NCI-H748 (cell line): ENCODE measurements around the gene NCOA6.
"Not testable (repeated sequence)": the region's sequence is repeated elsewhere in the genome, so short reads cannot be mapped to it uniquely, and the experiment has no call there.

Source experiments
- DNase-seq: peaks from one replicate; lab custom pipeline; 2025; ENCODE audit not compliant: unreplicated experiment; lab: John Stamatoyannopoulos, UW

NCOA6 gene

DNA sequence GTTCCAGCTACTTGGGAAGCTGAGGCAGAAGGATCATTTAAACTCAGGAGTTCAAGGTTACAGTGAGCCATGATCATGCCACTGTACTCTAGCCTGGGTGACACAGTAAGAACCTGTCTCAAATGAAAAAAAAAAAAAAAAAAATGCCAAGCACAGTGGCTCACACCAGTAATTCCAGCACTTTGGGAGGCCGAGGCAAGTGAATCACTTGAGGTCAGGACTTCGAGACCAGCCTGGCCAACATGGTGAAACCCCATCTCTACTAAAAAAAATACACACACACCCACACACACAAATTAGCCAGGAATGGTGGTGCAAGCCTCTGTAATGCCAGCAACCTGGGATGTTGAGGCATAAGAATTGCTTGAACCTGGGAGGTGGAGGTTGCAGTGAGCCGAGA lies 102.9 kb downstream of the NCOA6 start:
- DNase-seq: not testable (repeated sequence)

DNA sequence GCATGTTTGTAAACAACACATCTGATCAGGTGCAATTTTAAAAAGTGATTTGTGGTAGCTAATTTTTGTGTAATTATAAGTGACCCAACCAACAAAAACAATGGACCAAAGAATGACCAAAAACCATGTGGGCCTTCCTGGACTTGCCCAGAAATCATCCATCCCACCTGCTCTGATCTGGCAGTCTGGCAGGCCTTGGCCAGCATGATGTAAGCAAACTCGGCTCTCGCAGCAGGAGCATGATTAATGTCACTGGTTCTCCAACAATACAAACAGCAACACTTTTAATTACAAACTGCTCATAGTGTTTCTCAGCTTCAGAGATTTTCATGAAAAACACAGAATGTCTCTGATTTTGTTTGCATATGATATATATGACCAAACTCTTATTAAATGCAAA lies 105.2 kb downstream of the NCOA6 start:
- DNase-seq: no peak

DNA sequence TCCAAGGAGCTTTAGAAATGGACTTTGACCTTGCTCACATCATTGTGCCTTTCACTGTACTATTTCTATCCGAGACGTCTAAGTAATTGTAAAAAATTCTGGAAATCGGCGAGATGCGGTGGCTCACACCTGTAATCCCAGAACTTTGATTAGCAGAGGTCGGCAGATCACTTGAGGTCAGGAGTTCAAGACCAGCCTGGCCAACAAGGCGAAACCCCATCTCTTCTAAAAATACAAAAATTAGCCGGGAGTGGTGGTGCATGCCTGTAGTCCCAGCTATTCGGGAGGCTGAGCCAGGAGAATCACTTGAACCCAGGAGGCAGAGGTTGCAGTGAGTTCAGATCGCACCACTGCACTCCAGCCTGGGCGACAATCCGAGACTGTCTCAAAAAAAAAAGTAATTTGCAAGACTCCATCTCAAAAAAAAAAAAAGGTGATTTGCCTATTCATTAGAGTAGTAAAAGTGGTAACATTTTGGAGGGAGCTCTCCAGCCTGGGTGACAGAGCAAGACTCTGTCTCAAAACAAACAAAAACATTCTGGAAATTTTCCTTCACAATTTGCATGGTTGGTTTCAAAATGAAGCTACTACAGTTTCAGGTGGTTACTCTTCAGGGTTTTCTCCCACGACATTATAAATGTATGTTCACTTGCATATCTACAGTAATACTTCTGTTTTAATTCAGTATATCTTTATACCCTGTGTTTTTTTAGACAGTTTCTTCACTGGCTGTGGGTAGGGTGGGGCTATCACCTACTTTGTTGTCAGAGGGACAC lies 106.0 kb downstream of the NCOA6 start:
- DNase-seq: not testable (repeated sequence)

DNA sequence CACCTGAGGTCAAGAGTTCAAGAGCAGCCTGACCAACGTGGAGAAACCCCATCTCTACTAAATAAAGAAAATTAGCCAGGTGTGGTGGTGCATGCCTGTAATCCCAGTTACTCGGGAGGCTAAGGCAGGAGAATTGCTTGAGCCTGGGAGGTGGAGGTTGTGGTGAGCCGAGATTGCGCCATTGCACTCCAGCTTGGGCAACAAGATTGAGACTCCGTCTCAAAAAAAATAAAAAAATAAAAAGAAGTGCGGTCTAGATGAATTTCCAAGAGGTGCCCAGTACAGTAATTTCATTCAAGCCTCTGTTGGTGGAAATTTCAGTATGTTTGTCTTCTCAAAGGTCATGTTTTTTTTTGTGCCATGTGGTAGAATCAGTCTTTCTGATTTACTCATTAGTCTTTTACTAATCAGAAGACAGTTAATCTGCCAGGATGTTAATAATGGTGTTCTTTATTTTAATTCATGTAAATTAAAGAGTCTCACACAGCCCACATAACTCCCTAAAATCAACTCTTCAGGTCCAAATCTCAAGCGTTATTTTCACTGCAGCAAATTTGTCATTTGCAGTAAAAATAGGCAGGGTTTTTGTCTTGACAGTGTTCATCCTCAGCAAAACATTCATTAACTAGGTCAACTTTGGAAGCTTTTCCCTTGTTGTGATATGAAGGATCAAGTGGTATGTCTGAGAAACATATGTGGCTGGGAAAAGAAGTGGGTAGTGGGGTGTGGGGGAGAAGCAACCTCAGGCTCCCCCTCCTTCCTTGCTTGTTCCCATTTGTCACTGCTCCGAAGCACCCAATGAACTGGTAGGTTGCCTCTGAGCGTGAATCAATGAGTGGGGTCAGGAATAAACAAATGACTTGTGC lies 108.0 kb downstream of the NCOA6 start:
- no peak for DNase-seq

DNA sequence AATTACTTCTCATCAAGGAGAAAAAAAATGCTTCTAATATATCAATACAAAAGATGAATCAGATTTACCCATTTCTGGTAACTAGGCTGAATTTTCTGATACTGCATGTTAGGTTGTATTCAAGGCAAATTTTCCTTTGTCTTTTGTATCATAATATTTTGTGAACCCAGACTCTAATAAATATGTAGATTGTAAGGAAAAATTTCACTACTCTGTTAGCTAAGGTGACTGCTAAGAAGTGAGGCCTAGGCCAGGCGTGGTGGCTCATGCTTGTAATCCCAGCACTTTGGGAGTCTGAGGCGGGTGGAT lies 108.6 kb downstream of the NCOA6 start:
- DNase-seq: no peak

DNA sequence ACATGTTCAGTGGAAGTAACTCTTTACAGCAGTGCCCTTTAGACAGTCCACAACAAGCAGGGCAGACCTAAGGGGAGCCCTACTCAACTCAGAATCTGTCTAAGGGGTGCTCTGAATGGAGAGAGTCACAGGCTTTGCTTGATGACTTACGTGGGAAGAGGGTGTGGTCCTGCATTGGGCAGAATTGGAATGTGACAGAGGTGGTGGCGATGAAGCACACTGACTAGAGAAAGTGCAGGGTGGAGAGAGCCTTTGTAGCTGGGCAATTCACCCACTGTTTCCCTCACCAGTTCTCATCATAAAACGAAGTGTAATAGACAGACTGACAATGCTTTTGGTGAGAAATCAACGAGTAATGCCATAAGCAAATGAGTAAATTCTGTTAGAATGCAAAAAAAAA lies 110.1 kb downstream of the NCOA6 start:
- DNase-seq: no peak

DNA sequence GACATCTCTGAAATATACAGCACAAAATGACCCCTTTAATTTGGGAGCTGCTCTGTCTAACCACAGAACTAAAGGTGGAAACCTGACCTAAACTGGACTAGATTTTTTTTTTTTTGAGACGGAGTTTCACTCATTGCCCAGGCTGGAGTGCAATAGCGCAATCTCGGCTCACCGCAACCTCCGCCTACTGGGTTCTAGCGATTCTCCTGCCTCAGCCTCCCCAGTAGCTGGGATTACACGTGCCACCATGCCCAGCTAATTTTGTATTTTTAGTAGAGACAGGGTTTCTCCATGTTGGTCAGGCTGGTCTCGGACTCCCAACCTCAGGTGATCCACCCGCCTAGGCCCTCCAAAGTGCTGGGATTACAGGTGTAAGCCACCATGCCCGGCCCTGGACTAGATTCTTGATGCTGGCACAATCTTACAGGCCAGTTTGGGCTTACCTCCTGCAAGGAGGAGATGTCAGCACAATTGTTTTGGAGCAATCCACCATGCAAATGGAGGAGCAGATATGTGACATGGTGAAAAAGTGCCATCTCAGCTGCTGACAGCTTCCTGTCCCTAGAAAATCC lies 111.4 kb downstream of the NCOA6 start:
- not testable (repeated sequence) for DNase-seq

DNA sequence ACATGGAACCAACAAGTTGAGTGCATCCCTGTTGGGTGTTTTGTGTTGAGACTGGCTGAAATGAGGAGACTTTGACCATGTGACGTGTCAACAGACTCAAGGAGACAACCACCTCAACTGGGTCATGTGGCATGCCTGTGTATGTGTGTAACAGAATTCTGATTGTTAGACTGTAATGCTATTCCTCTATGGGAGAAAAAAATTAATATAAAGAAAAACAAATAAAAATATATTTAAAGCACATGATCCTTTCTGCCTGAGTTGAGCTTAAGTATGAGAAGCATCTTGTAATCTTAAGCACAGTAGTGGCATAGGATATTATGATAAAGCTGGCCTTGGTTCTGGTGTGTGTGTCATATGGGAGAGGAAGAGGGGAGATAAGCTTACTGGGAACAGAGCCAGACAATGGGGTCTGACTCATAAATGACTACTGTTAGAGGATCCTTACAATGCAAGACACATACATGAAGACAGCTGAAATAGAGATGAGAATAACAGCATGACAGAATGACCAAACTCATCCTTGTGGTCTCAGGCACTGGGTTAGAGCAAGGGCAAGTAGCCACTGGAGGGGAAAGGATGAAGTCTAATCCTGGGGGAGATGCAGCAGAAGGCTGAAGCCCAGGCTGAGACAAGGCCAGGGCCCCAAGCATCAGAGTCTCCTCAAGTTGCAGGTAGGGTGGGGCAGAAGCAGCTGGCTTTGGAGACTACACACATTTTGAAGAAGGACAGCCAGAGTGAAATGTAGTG lies 112.1 kb downstream of the NCOA6 start:
- DNase-seq: no peak

DNA sequence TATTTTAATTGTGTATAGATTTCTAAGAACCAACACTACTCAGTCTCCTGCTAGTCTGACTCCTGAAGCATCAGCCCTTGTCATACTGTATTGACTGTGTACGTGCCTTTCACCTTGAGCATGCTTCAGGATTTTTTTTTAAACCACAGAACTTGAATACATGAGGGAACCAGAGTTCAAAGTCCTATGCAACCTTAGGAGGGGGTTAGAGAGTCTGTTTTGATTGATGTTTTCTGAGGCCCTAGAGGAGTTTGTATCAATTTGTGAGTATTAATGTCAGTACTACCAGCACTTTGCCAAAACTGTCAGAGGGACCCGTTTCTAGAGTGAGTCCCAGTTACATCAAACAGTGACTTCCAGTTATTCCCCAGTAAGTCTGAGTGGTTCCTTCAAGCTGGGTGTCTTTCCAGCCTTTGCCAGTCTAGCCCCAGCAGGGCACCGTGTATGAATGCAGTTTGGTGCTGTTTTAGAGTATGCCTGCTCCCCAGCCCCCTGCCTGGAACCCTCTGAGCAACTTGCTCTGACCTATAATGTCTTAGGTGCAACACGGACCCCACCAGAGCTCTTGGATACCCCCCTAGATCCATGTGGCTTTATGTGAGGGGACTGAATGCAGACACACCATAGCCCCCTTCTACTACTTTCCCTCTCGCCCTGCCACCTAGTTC lies 112.8 kb downstream of the NCOA6 start:
- no peak for DNase-seq

DNA sequence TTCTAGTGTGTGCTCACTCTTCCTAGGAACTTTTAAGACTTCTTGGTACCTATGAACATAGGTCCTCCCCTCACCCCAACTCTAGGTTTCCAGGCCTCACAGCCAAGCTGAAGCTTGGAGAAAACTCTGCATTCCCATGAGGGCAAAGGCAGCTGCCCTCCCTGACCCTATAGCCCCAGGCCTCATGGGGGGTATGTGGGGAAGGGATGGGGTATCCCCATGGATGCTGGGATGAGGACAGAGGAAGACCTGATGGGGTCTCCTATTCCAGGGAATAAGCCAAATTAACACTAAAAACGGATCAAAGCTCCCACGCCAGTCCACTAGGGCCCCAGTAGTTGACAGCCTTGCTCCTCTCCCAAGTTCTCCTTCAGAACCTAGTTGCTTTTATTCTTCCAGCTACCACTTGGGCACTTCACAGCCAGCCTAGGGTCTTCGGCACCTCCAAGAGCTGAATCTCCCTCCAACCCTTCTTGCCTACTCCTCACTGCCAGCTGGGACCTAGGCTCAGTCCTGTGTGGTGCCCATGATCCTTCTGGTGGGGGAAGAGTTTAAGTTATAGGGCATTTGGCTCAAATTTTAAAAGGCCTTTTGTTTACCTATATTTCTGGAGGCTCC lies 113.5 kb downstream of the NCOA6 start:
- DNase-seq: no peak

DNA sequence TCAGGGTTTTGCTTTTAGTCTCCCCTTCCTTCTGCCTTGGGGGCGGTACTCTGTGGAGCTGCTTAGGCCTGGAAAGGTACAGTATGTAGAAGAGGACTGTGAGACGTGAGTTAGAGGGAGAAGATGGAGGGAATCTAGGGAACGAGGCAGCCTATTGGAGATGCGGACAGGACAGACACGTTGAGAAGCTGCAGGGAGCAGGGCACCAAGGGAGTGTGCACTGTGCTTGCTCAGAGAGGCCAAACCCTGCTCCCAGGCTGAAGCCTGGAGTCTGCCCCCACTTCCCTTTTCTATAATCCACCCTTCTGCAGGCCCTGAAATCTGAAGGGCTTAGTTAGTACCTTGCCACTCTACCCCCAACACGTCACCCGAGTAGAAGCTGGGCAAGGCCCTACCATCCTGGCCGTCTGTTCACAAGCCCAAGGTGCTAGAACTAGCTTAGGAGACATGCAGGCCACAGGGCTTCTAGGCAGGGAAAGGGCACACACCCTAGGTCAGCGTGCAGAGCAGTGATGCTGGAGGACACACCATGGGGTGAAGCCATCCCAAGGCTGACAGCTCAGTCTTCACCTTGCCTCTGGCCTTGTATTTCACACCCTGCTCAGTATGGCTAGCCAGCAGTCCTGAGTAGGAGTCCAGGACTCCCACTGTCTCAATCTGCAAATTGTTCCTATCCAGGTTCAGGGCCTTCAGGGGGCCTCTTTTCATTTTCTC lies 114.4 kb downstream of the NCOA6 start:
- no peak for DNase-seq

DNA sequence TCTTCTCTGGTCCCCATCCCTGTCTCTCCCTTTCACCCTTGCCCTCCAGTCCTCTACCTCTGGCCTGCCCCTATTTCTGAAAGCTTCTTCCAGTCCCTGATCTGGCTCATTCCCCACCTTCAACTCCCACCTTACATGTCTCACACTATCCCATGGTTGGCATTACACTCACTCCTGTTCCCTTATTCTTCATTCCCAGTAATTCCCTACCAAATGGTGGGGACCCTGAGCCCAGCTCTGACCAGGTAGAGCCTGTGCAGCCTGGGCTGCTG lies 114.9 kb downstream of the NCOA6 start:
- no peak for DNase-seq

DNA sequence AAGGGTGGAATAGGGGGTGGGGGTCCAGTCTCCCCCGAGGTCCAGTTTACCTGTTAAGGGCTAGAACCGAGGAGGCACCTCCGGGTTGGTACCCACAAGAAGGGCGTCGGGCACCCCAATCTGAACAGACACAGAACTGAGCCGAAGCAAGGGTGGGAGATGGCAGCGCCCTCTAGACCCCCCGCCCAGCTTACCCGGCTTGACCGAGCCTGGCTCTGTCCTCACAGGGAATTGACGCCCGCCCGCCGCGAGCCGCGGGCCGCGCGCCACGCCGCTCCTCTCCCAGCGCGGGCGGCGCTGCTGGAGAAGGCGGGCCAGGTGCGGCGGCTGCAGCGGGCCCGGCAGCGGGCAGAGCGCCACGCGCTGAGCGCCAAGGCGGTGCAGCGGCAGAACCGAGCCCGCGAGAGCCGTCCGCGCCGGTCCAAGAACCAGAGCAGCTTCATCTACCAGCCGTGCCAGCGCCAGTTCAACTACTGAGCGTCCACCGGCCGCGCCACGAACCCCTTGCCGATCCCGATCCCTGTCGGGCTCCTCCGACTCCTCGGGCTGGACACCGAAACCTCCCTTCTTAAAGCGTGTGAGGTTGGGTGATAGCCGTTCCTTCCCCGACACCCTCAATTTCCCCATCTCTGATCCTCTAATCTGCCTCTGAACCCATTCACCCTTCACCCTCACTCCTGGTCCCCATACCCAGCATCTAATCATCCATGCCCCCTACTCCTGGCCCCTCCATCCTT lies 115.5 kb downstream of the NCOA6 start:
- peak; percentile 84 for DNase-seq

DNA sequence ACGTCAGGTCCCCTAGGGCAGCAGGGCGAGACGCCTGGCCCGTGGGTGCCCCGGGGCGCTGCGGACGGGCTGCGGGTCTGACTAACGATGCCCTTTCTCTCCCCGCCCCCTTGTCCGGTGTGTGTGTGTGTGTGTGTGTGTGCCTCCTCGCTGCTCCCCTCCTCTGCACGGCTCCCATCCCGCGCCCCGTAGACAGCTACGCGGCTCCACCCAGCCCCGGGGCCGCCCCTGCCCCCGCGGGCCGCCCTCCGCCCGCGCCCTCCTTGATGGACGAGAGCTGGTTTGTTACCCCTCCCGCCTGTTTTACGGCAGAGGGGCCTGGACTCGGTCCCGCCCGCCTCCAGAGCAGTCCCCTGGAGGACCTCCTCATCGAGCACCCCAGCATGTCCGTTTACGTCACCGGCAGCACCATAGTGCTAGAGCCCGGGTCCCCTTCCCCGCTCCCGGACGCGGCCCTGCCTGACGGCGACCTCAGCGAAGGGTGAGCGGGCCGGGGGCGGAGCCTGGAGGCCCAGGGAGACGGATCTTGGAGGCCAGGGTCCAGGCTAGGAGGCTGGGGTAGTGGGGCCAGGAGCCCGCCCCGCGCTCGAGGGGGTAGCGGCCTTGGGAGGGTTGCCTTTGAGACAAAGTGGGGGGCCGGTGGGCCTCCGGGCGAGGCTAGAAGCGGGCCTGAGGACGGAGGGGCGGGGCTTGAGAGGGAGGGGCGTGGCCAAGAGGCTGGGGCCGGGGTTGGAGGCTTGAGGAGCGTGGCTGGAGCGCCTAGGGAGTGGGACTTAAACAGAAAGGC lies 116.2 kb downstream of the NCOA6 start:
- peak; percentile 86 for DNase-seq

DNA sequence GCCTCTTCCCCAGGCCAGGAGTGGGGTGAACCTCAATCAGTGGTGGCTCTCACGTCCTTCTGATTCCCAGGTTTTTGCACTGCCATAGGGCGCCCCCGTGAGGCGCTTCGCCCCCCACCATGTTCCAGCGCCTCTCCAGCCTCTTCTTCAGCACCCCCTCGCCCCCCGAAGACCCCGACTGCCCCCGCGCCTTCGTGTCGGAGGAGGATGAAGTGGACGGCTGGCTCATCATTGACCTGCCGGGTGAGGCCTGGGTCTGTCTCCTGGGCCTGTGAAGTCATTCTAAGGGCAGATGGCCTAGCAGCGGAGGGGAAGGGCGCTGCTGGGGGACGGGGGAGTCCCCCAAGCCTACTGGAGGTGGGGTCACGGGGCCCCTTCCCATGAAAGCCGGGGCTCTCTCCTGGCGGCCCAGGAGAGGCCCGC lies 116.8 kb downstream of the NCOA6 start:
- peak; percentile 60 for DNase-seq

DNA sequence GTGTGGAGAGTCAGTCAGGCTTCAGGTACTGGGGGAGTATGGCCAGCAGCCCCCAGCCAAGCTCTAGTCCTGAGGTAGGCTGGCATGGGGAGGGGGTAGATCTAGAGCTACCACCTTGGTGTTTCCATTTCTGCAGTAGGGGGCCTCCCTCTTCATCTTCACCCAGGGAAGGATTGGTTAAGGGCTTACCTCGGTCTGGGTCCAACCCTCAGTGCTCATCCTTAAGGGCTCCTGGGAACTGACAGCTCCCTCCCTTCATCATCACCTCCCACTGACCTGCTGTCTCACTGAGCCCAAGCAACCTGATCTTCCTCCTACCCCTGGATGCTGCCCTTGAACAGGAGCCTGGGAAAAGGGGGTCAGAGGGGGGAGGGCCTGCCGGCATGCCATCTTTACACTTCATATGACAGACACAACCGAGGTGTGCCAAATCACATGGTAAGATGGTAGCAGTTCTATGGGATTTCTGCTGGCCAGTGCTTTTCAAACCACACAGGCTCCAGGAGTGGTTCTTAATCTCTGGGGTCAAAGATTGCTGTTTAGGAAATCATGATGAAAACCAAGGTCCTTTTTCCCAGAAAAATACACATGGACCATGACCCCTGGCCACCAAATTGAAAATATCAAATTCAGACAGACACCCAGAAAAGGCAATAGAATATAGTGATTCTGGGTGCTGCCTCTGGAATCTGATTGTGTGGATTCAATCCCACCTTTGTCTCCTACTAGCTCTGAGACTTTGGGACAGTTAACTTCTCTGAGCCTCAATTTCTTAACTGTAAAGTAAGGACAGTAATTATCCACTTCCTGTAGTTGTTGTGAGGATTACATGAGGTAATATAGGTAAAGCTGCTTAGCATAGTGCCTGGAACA lies 118.3 kb downstream of the NCOA6 start:
- no peak for DNase-seq

DNA sequence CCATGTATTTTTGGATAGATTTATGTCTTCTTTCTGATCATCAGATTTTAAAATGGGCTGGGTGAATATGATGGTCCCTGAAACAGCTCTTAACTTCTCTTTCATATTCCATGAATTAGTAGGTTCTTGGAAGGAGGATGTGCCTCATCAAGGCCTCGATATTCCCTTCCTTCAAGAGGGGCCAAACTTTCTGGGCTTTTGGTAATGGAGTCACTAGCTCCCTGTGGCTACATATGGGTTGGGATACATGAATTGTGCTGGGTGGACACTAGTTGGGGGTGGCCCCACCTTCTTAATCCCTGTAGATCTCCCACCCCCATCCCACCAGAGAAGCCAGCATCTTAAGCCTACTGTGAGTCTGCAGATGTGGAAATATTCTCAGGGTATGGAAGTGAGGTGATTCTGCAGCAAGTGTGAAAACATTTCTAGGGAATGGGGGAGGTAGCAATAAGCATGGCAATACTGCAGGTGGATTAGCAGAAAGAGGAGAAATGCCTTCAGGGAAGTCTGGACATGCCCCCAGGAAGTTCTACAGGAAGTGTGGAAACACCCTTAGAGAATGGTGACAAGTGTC lies 119.1 kb downstream of the NCOA6 start:
- DNase-seq: no peak
